GM23338 (cell line): ENCODE data around the gene C1orf52. TPM values are rescaled to one million over a fixed set of nuclear protein-coding genes. Genes with fewer than 3 reads are reported as not detected.

ENCODE experiments used
- ATAC-seq: fragments of 200-7000 bp; cut with Tn5 transposase; 3 replicates; pipeline ENCODE4 v1.9.1; 2020
- DNase-seq: peaks from one replicate; pipeline ENCODE4 v3.0.0-alpha.2; 2015; ENCODE audit warnings: low spot score
- H2AFZ ChIP-seq: fragments of 200-600 bp; sonication (generic); 2 replicates; pipeline ENCODE4 v1.8.0; 2016; ENCODE audit warnings: antibody characterized with exemption, mild to moderate bottlenecking, moderate library complexity
- H3F3A ChIP-seq: fragments of 200-600 bp; sonication (generic); replicated peaks from 2 replicates; pipeline ENCODE4 v1.8.0; 2017; ENCODE audit warnings: antibody characterized with exemption, mixed run types, low read depth
- H3K27ac ChIP-seq: fragments of 200-600 bp; sonication (generic); 2 replicates; pipeline ENCODE4 v1.6.1; 2016; ENCODE audit warnings: low read depth
- H3K27me3 ChIP-seq: fragments of 200-600 bp; sonication (generic); 2 replicates; pipeline ENCODE4 v1.8.0; 2016; ENCODE audit warnings: mild to moderate bottlenecking, mixed run types, moderate library complexity; ENCODE audit not compliant: insufficient read depth
- H3K36me3 ChIP-seq: fragments of 200-600 bp; sonication (generic); 2 replicates; pipeline ENCODE4 v1.8.0; 2016; ENCODE audit warnings: mild to moderate bottlenecking; ENCODE audit not compliant: insufficient read depth
- H3K4me1 ChIP-seq: fragments of 200-600 bp; sonication (generic); 2 replicates; pipeline ENCODE4 v1.8.0; 2016; ENCODE audit warnings: mild to moderate bottlenecking, moderate library complexity; ENCODE audit not compliant: insufficient read depth
- H3K4me2 ChIP-seq: fragments of 200-600 bp; sonication (generic); 2 replicates; pipeline ENCODE4 v1.7.1; 2017; ENCODE audit warnings: mixed run types
- H3K4me3 ChIP-seq: fragments of 200-600 bp; sonication (generic); 2 replicates; pipeline ENCODE4 v1.6.1; 2016; ENCODE audit warnings: mixed run types
- H3K79me2 ChIP-seq: fragments of 200-600 bp; sonication (generic); replicated peaks from 2 replicates; pipeline ENCODE4 v1.8.0; 2017; ENCODE audit warnings: mild to moderate bottlenecking; ENCODE audit not compliant: insufficient read depth
- H3K9me2 ChIP-seq: fragments of 200-600 bp; sonication (generic); 2 replicates; pipeline ENCODE4 v1.8.0; 2017; ENCODE audit not compliant: insufficient read depth
- H4K20me1 ChIP-seq: fragments of 200-600 bp; sonication (generic); replicated peaks from 2 replicates; pipeline ENCODE4 v1.8.0; 2017; ENCODE audit warnings: mild to moderate bottlenecking; ENCODE audit not compliant: insufficient read depth
- H3K27ac Mint-ChIP-seq: 2 replicates; pipeline ENCODE4 v1.8.0; 2020; ENCODE audit warnings: inconsistent platforms, mild to moderate bottlenecking, moderate library complexity, mixed read lengths
- H3K27me3 Mint-ChIP-seq: 3 replicates; pipeline ENCODE4 v1.8.0; 2022; ENCODE audit warnings: low read depth, mild to moderate bottlenecking, moderate library complexity, mixed read lengths, inconsistent platforms; ENCODE audit not compliant: insufficient read depth, poor library complexity
- H3K36me3 Mint-ChIP-seq: 3 replicates; pipeline ENCODE4 v1.8.0; 2021; ENCODE audit warnings: low read depth, mild to moderate bottlenecking, inconsistent platforms, moderate library complexity, mixed read lengths
- H3K4me1 Mint-ChIP-seq: 3 replicates; pipeline ENCODE4 v1.8.0; 2020; ENCODE audit warnings: mild to moderate bottlenecking, inconsistent platforms, mixed read lengths
- H3K4me3 Mint-ChIP-seq: 3 replicates; pipeline ENCODE4 v1.8.0; 2021; ENCODE audit warnings: moderate library complexity, mild to moderate bottlenecking, inconsistent platforms, mixed read lengths
- H3K9me3 Mint-ChIP-seq: 3 replicates; pipeline ENCODE4 v1.8.0; 2020; ENCODE audit warnings: moderate library complexity, mild to moderate bottlenecking, inconsistent platforms, mixed read lengths
- CREB1 ChIP-seq: fragments of 250-450 bp; sonication (Bioruptor Pico); IDR thresholded peaks from 2 replicates; pipeline ENCODE4 v1.5.0; 2020; ENCODE audit warnings: low read depth, mild to moderate bottlenecking, moderate library complexity
- EZH2 ChIP-seq: fragments of 200-600 bp; sonication (generic); IDR thresholded peaks from one replicate; pipeline ENCODE4 v1.8.0; 2017; ENCODE audit warnings: antibody characterized with exemption, mild to moderate bottlenecking, low read depth; ENCODE audit not compliant: unreplicated experiment
- EZH2phosphoT487 ChIP-seq: fragments of 200-600 bp; sonication (generic); IDR thresholded peaks from one replicate; pipeline ENCODE4 v1.8.1; 2018; ENCODE audit warnings: antibody characterized with exemption; ENCODE audit not compliant: unreplicated experiment
- JUNB ChIP-seq: IDR thresholded peaks from one replicate; pipeline ENCODE4 v1.6.1; 2016; ENCODE audit warnings: antibody characterized with exemption; ENCODE audit not compliant: unreplicated experiment
- NANOG ChIP-seq: IDR thresholded peaks from 2 replicates; pipeline ENCODE4 v1.6.1; 2016; ENCODE audit warnings: antibody characterized with exemption, borderline replicate concordance
- POLR2AphosphoS5 ChIP-seq: IDR thresholded peaks from 2 replicates; pipeline ENCODE4 v1.6.1; 2016; ENCODE audit warnings: antibody characterized with exemption, low read depth
- STAT1 ChIP-seq: IDR thresholded peaks from one replicate; pipeline ENCODE4 v1.6.1; 2016; ENCODE audit warnings: antibody characterized with exemption; ENCODE audit not compliant: unreplicated experiment
- ZNF114 ChIP-seq: fragments of 250-450 bp; sonication (Bioruptor Pico); IDR thresholded peaks from 2 replicates; pipeline ENCODE4 v1.5.0; 2020; ENCODE audit warnings: mild to moderate bottlenecking, moderate library complexity
- ZNF331 ChIP-seq: fragments of 250-450 bp; sonication (Bioruptor Pico); IDR thresholded peaks from 2 replicates; pipeline ENCODE4 v1.5.0; 2020; ENCODE audit warnings: low read depth, mild to moderate bottlenecking, moderate library complexity
- polyA plus RNA-seq: library from polyadenylated mRNA; unstranded; fragments of >200 nt; fragmentation: Nextera tagmentation; extraction: Ambion mirVana; gene quantifications from 2 replicates; pipeline ENCODE4 v1.2.1, GENCODE V29; 2016
- total RNA-seq: library from RNA; depleted of rRNA; stranded (reverse); fragments of >200 nt; shearing (Covaris generic); gene quantifications from 2 replicates; pipeline ENCODE4 v1.2.3, GENCODE V29; 2014
- TF ChIP-seq, protein P1 (sequence below), 2 experiments: fragments of 200-600 bp in 1 of 2; sonication (generic) in 1 of 2; conservative IDR thresholded peaks; 2 replicates each; pipeline versions ENCODE4 v1.5.1 to v1.6.1; 2016 to 2017; ENCODE audit warnings: antibody characterized with exemption in 2 of 2, low read depth in 2 of 2, mild to moderate bottlenecking in 2 of 2, moderate library complexity in 1 of 2
- TF ChIP-seq, protein P2 (sequence below): IDR thresholded peaks from one replicate; pipeline ENCODE4 v1.6.1; 2018; ENCODE audit warnings: antibody characterized with exemption; ENCODE audit not compliant: unreplicated experiment

The C1orf52 gene
- total and polyA plus RNA-seq, 2 experiments from 2014 or later, result 35.6 to 102 TPM

DNA sequence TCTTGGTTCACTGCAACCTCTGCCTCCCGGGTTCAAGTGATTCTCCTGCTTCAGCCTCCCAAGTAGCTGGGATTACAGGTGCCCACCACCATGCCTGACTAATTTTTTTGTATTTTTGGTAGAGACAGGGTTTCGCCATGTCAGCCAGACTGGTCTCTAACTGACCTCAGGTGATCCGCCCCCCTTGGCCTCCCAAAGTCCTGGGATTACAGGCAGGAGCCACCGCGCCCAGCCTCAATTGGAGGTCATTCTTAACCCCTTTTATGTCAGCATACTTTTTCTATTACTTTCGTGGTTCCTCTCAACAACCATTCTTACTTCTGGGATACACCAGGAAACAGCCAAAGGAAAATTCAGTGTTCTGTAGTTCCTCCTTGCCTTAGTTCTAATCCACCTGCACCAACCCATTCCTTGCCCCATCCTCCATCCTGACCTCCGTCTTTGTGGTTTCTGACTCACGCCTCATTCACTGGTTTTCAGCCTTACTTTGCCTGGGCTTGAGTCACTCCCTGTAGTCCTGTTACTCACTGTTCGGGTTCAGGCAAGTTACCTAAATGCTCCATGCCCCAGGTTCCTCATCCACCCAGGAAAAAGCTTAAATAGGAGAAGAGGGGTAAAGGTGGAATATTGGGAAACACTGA lies 29.9 kb upstream of the C1orf52 start (continued):
- TF ChIP-seq, protein P1, sequence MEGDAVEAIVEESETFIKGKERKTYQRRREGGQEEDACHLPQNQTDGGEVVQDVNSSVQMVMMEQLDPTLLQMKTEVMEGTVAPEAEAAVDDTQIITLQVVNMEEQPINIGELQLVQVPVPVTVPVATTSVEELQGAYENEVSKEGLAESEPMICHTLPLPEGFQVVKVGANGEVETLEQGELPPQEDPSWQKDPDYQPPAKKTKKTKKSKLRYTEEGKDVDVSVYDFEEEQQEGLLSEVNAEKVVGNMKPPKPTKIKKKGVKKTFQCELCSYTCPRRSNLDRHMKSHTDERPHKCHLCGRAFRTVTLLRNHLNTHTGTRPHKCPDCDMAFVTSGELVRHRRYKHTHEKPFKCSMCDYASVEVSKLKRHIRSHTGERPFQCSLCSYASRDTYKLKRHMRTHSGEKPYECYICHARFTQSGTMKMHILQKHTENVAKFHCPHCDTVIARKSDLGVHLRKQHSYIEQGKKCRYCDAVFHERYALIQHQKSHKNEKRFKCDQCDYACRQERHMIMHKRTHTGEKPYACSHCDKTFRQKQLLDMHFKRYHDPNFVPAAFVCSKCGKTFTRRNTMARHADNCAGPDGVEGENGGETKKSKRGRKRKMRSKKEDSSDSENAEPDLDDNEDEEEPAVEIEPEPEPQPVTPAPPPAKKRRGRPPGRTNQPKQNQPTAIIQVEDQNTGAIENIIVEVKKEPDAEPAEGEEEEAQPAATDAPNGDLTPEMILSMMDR (conservative IDR thresholded peaks at IDR 0.05; ENCODE audit: low read depth in 2 of 2), result no peak
- no peak for TF ChIP-seq POLR2AphosphoS5
- no peak for TF ChIP-seq ZNF331 (CRISPR knock-in tag)
- no peak for TF ChIP-seq EZH2
- no peak for TF ChIP-seq NANOG
- no peak for TF ChIP-seq EZH2phosphoT487
- TF ChIP-seq, protein P2, sequence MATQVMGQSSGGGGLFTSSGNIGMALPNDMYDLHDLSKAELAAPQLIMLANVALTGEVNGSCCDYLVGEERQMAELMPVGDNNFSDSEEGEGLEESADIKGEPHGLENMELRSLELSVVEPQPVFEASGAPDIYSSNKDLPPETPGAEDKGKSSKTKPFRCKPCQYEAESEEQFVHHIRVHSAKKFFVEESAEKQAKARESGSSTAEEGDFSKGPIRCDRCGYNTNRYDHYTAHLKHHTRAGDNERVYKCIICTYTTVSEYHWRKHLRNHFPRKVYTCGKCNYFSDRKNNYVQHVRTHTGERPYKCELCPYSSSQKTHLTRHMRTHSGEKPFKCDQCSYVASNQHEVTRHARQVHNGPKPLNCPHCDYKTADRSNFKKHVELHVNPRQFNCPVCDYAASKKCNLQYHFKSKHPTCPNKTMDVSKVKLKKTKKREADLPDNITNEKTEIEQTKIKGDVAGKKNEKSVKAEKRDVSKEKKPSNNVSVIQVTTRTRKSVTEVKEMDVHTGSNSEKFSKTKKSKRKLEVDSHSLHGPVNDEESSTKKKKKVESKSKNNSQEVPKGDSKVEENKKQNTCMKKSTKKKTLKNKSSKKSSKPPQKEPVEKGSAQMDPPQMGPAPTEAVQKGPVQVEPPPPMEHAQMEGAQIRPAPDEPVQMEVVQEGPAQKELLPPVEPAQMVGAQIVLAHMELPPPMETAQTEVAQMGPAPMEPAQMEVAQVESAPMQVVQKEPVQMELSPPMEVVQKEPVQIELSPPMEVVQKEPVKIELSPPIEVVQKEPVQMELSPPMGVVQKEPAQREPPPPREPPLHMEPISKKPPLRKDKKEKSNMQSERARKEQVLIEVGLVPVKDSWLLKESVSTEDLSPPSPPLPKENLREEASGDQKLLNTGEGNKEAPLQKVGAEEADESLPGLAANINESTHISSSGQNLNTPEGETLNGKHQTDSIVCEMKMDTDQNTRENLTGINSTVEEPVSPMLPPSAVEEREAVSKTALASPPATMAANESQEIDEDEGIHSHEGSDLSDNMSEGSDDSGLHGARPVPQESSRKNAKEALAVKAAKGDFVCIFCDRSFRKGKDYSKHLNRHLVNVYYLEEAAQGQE, result no peak
- no peak for TF ChIP-seq ZNF114 (CRISPR knock-in tag)
- no peak for TF ChIP-seq CREB1 (CRISPR knock-in tag)

DNA sequence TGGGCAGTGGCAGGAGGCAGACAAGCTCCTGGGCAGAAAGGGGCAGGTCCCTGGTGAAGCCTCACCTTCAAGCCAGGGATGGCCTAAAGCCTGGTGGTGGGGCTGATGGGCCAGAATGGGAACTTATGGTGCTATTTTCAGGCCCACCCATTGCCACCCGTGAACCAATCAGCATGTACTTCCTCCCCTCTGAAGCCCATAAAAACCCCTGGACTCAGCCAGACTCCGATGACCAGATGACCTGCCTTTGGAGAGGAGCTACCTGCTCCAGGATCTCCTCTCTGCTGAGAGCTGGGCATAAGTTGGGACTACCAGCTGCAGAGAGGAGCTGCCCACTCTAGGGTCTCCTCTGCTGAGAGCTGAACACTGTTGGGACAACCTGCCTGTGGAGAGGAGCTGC lies 24.7 kb upstream of the C1orf52 start:
- Mint-ChIP-seq H3K27ac (no peak overlapping the region), H3K4me1 (peaks cover 27% of the 10 kb centered on the region), H3K4me3 (no peak overlapping the region), H3K36me3 (no peaks in the 10 kb centered on the region), H3K9me3 (peaks cover 11% of the 10 kb centered on the region), H3K27me3 (peaks cover 6% of the 10 kb centered on the region)
- Histone ChIP-seq H3K27ac (no peak overlapping the region), H3K9me2 (0 out of 2 replicates have a peak, but pooled peaks cover 5% of the 10 kb centered on the region), H3K36me3 (no peaks in the 10 kb centered on the region), H3K4me1 (peaks cover 13% of the 10 kb centered on the region; the same call in 1 of the 2 replicates), H3K4me2 (no peak overlapping the region), H4K20me1 (no peaks in the 10 kb centered on the region), H2AFZ (no peak overlapping the region), H3F3A (no peaks in the 10 kb centered on the region), H3K79me2 (no peaks in the 10 kb centered on the region), H3K27me3 (no peaks in the 10 kb centered on the region), H3K4me3 (no peak overlapping the region)
- TF ChIP-seq ZNF331 (CRISPR knock-in tag) (no peak), CREB1 (CRISPR knock-in tag) (no peak), ZNF114 (CRISPR knock-in tag) (no peak), JUNB (no peak), STAT1 (no peak), EZH2phosphoT487 (no peak)
- TF ChIP-seq, protein P2, result no peak
- TF ChIP-seq, protein P1 (conservative IDR thresholded peaks at IDR 0.05; ENCODE audit: low read depth in 2 of 2), result no peak
- no peak for ATAC-seq
- DNase-seq, result no peak
